Neural cell (in vitro differentiated cells): ENCODE data around the gene ATP13A2.

Experiments
- CTCF ChIP-seq: fragments of 450-650 bp; IDR thresholded peaks from 2 replicates; pipeline ENCODE4 v1.5.1; 2014; ENCODE audit warnings: antibody characterized with exemption, mild to moderate bottlenecking, moderate library complexity; ENCODE audit not compliant: poor library complexity, severe bottlenecking
- POLR2AphosphoS5 ChIP-seq: IDR thresholded peaks from 2 replicates; pipeline ENCODE4 v1.6.1; 2012

GRCh38 chr1:16955186-16955585 lies 56.5 kb downstream of the ATP13A2 start:
- TF ChIP-seq CTCF (no peak), POLR2AphosphoS5 (no peak)
